Endothelial cell of umbilical vein (primary cell): ENCODE data around the gene ABTB2. TPM values are rescaled to one million over a fixed set of nuclear protein-coding genes. Genes with fewer than 3 reads are reported as not detected.

Experiments used
- BruUV-seq: library from RNA; stranded (reverse); fragments of 400-500 nt; replicated peaks from 2 replicates; lab custom pipeline; 2021; lab: Mats Ljungman, UMichigan
- CTCF ChIA-PET: fragments of 300-600, 350-600 bp; sonication (Branson Sonifier 250); formaldehyde crosslinking; loops from one replicate; lab custom pipeline; 2021; ENCODE audit warnings: antibody characterized with exemption, inconsistent platforms; lab: Charles Lee
- POLR2A ChIA-PET: fragments of 300-600, 350-600 bp; sonication (Branson Sonifier 250); formaldehyde crosslinking; loops from one replicate; lab custom pipeline; 2021; ENCODE audit warnings: antibody characterized with exemption, inconsistent platforms; lab: Charles Lee
- DNase-seq: peaks from one replicate; pipeline ENCODE4 v3.0.0-alpha.2; 2011; ENCODE audit warnings: low read depth, low spot score
- FAIRE-seq: peaks from 2 replicates; lab custom pipeline; 2011; peaks lifted over from hg19 to GRCh38; lab: Jason Lieb, UNC
- H2AFZ ChIP-seq: 2 replicates; pipeline ENCODE4 v1.6.0; 2012; ENCODE audit warnings: low read depth, low read length, control low read depth, inconsistent platforms
- H3K27ac ChIP-seq: 2 replicates; pipeline ENCODE4 v1.5.1; 2011; ENCODE audit warnings: low read depth, mild to moderate bottlenecking, control low read depth, low read length, moderate library complexity; ENCODE audit not compliant: insufficient read depth
- H3K27me3 ChIP-seq, 2 experiments: 2 replicates each; pipeline versions ENCODE4 v1.6.0 to v1.6.1; 2011; ENCODE audit warnings: low read length in 2 of 2, mixed read lengths in 1 of 2; ENCODE audit not compliant: control insufficient read depth in 2 of 2, insufficient read depth in 2 of 2
- H3K36me3 ChIP-seq, 2 experiments: 2 replicates in 1 of 2; 3 replicates in 1 of 2; pipeline ENCODE4 v1.5.1; 2011; ENCODE audit warnings: low read length in 2 of 2, mild to moderate bottlenecking in 1 of 2, moderate library complexity in 1 of 2; ENCODE audit not compliant: control insufficient read depth in 2 of 2, insufficient read depth in 2 of 2; ENCODE audit errors: extremely low read depth in 1 of 2
- H3K4me1 ChIP-seq: 3 replicates; pipeline ENCODE4 v1.5.1; 2011; ENCODE audit warnings: mild to moderate bottlenecking, low read length; ENCODE audit not compliant: control insufficient read depth, insufficient read depth; ENCODE audit errors: extremely low read depth
- H3K4me2 ChIP-seq: 2 replicates; pipeline ENCODE4 v1.6.1; 2011; ENCODE audit warnings: low read length, control low read depth, mixed read lengths; ENCODE audit not compliant: insufficient read depth
- H3K4me3 ChIP-seq, 3 experiments: fragments of 200-600 bp in 1 of 3; sonication (generic), shearing (Covaris generic) in 1 of 3; replicated peaks in 1 of 3; 2 replicates each; pipeline ENCODE4 v1.5.1; 2011 to 2016; ENCODE audit warnings: control low read depth in 3 of 3, low read length in 3 of 3, mild to moderate bottlenecking in 2 of 3, inconsistent platforms in 1 of 3, low read depth in 1 of 3, moderate library complexity in 1 of 3; ENCODE audit not compliant: insufficient read depth in 1 of 3
- H3K79me2 ChIP-seq: 2 replicates; pipeline ENCODE4 v1.6.0; 2012; ENCODE audit warnings: low read length, inconsistent platforms; ENCODE audit not compliant: control insufficient read depth, insufficient read depth
- H3K9ac ChIP-seq: replicated peaks from 2 replicates; pipeline ENCODE3; 2011; ENCODE audit warnings: low read length, control low read depth; ENCODE audit not compliant: insufficient read depth; ENCODE audit errors: extremely low read depth
- H3K9me1 ChIP-seq: replicated peaks from 3 replicates; pipeline ENCODE4 v1.6.0; 2011; ENCODE audit warnings: mild to moderate bottlenecking, low read length; ENCODE audit not compliant: control insufficient read depth, insufficient read depth; ENCODE audit errors: extremely low read depth
- H3K9me3 ChIP-seq: replicated peaks from 2 replicates; pipeline ENCODE4 v1.5.1; 2012; ENCODE audit warnings: low read length, inconsistent platforms; ENCODE audit not compliant: control insufficient read depth, insufficient read depth
- H4K20me1 ChIP-seq: replicated peaks from 2 replicates; pipeline ENCODE3; 2011; ENCODE audit warnings: mild to moderate bottlenecking, low read length; ENCODE audit not compliant: control insufficient read depth, insufficient read depth; ENCODE audit errors: extremely low read depth
- CTCF ChIP-seq, 2 donors: IDR thresholded peaks; 1 replicate in 1 of 2; 2 replicates in 1 of 2; pipeline ENCODE4 v1.5.1; 2011; ENCODE audit warnings: low read length in 2 of 2, mild to moderate bottlenecking in 2 of 2, moderate library complexity in 2 of 2, control low read depth in 1 of 2, inconsistent platforms in 1 of 2, low read depth in 1 of 2; ENCODE audit not compliant: insufficient read depth in 1 of 2; ENCODE audit errors: extremely low read depth in 1 of 2
- EZH2 ChIP-seq: IDR thresholded peaks from 2 replicates; pipeline ENCODE4 v1.6.1; 2012; ENCODE audit warnings: borderline replicate concordance, low read depth, mild to moderate bottlenecking, moderate library complexity, low read length, inconsistent platforms; ENCODE audit not compliant: severe bottlenecking
- FOS ChIP-seq: IDR thresholded peaks from 2 replicates; pipeline ENCODE4 v1.6.1; 2011; ENCODE audit warnings: mild to moderate bottlenecking, low read length, moderate library complexity, borderline replicate concordance; ENCODE audit not compliant: insufficient read depth
- GATA2 ChIP-seq: IDR thresholded peaks from 2 replicates; pipeline ENCODE4 v1.7.0; 2011; ENCODE audit warnings: low read depth, mild to moderate bottlenecking, moderate library complexity, mixed read lengths, low read length; ENCODE audit not compliant: insufficient read length, insufficient read depth
- JUN ChIP-seq: IDR thresholded peaks from 2 replicates; pipeline ENCODE4 v1.6.1; 2011; ENCODE audit warnings: borderline replicate concordance, low read depth; ENCODE audit not compliant: insufficient read length, insufficient read depth
- MAX ChIP-seq: IDR thresholded peaks from 2 replicates; pipeline ENCODE4 v1.6.1; 2011; ENCODE audit not compliant: insufficient read depth, insufficient read length
- MYC ChIP-seq: IDR thresholded peaks from one replicate; pipeline ENCODE4 v1.6.1; 2011; ENCODE audit warnings: mild to moderate bottlenecking, low read depth, low read length
- POLR2A ChIP-seq: IDR thresholded peaks from 2 replicates; pipeline ENCODE4 v1.6.1; 2012; ENCODE audit warnings: low read depth, mild to moderate bottlenecking, control low read depth, low read length
- POLR2AphosphoS5 ChIP-seq: IDR thresholded peaks from 2 replicates; pipeline ENCODE4 v1.6.1; 2012; ENCODE audit warnings: low read depth, mild to moderate bottlenecking, control low read depth, low read length, moderate library complexity; ENCODE audit not compliant: insufficient read depth
- dilution Hi-C: fragments of 300-500 bp; cut with MboI; formaldehyde crosslinking; loops from one replicate; pipeline ENCODE4 v1.15.0; 2019; ENCODE audit warnings: low sequenced_read_pairs; ENCODE audit not compliant: extremely low pct_ligation_motif_present
- intact Hi-C: fragments of 100-400 bp; cut with micrococcal nuclease; formaldehyde crosslinking; loops from one replicate; pipeline ENCODE4 v1.10.0; 2022
- polyA plus RNA-seq, 4 experiments: library from polyadenylated mRNA; depleted of rRNA in 3 of 4; stranded (reverse) in 3 of 4; unstranded in 1 of 4; fragments of >200 nt; gene quantifications; 2 replicates each; pipeline versions ENCODE4 v1.2.1 to v1.2.3, GENCODE V29; 2011 to 2012; ENCODE audit warnings: missing spikeins in 1 of 4
- total RNA-seq: library from RNA; stranded (reverse); gene quantifications from 2 replicates; pipeline ENCODE4 v1.2.3, GENCODE V29; 2021

The ABTB2 gene
- total and polyA plus RNA-seq, 2 donors (not counting 3 experiments of a cell fraction or from before 2014, with no cell fraction given), result 0.11 to 0.14 TPM

- no peaks in the 10 kb centered on the region for H3K9me1 ChIP-seq
- peaks cover 0 to 2% of the 10 kb centered on the region in 2 experiments for H3K36me3 ChIP-seq
- no peak overlapping the region for H3K27ac ChIP-seq
- CTCF ChIA-PET, result interaction anchor here (0.9 to 1.0 kb wide), 2 partner anchors 13 to 359 kb away, joined by 3 to 4 read pairs; no protein-coding TSS in a partner anchor
- POLR2A ChIA-PET, result no interaction called here
- intact Hi-C loops (no loop called here), dilution Hi-C loops (no loop called here)
- no peak overlapping the region for H3K4me3 ChIP-seq
- H4K20me1 ChIP-seq, result no peaks in the 10 kb centered on the region
- no peak overlapping the region for H2AFZ ChIP-seq
- BruUV-seq, result no TSS peak
- H3K4me1 ChIP-seq, result no peaks in the 10 kb centered on the region
- TF ChIP-seq JUN (no peak), MAX (no peak), POLR2AphosphoS5 (no peak), CTCF (IDR thresholded peaks at IDR 0.05; ENCODE audit: extremely low read depth in 1 of 2, insufficient read depth in 1 of 2, low read depth in 1 of 2, low read length in 2 of 2) (no peak), EZH2 (no peak), GATA2 (no peak), FOS (no peak), MYC (no peak), POLR2A (no peak)
- H3K9me3 ChIP-seq, result no peaks in the 10 kb centered on the region
- H3K9ac ChIP-seq, result no peak overlapping the region
- no peaks in the 10 kb centered on the region for H3K79me2 ChIP-seq
- H3K27me3 ChIP-seq, result no peaks in the 10 kb centered on the region
- H3K4me2 ChIP-seq, result no peak overlapping the region
- FAIRE-seq, result no peak
- DNase-seq, result no peak
Observed at GRCh38 chr11:34154059-34154875, 203.5 kb downstream of the ABTB2 start.
